GM20000 (cell line): ENCODE data around the gene AFF3.

Experiments
- DNase-seq: peaks from one replicate; pipeline ENCODE4 v3.0.0; 2012; ENCODE audit warnings: low spot score
- CTCF ChIP-seq: IDR thresholded peaks from 2 replicates; pipeline ENCODE4 v1.5.1; 2012; ENCODE audit warnings: mild to moderate bottlenecking, control low read depth; ENCODE audit errors: extremely low read depth, missing control alignments

The AFF3 gene

GRCh38 chr2:99643787-99644418, 498.5 kb downstream of the AFF3 start:
- DNase-seq = no peak
- no peak for TF ChIP-seq CTCF

- DNase-seq = no peak
- TF ChIP-seq CTCF = no peak
These were observed 500.4 kb downstream of the AFF3 start for GRCh38 chr2:99641999-99642398.

GRCh38 chr2:99640635-99641151, 501.7 kb downstream of the AFF3 start:
- no peak for TF ChIP-seq CTCF

GRCh38 chr2:99638791-99639190, 503.6 kb downstream of the AFF3 start:
- no peak for TF ChIP-seq CTCF
- DNase-seq = no peak

More at GRCh38 chr2:99640635-99641151, 501.7 kb downstream of the AFF3 start:
- DNase-seq = no peak

- no peak for DNase-seq
- TF ChIP-seq CTCF = no peak
These were observed 505.2 kb downstream of the AFF3 start for GRCh38 chr2:99637159-99637697.

GRCh38 chr2:99636144-99637034, 506.0 kb downstream of the AFF3 start:
- no peak for TF ChIP-seq CTCF
- DNase-seq = no peak

- no peak for TF ChIP-seq CTCF
- no peak for DNase-seq
These were observed 506.7 kb downstream of the AFF3 start for GRCh38 chr2:99635710-99636109.
